ENCODE results near the gene GAK.

- TF ChIP-seq CTCF (IDR thresholded peaks at IDR 0.05; ENCODE audit: low read depth, low read length) (no peak), MYC (IDR thresholded peaks at IDR 0.05; ENCODE audit: low read depth, low read length) (no peak), POLR2A (IDR thresholded peaks at IDR 0.05; ENCODE audit: extremely low read depth, insufficient read length) (no peak)
These were observed 7.7 kb downstream of the GAK start for GRCh38 chr4:924107-925096.

All from NB4 (cell line).